HG02870 (cell line): ENCODE measurements around the gene CEP120.
"Not testable (repeated sequence)": the region's sequence is repeated elsewhere in the genome, so short reads cannot be mapped to it uniquely, and the experiment has no call there.

Experiments
- ATAC-seq: cut with Tn5 transposase; IDR thresholded peaks from one replicate; pipeline ENCODE4 v1.9.1; 2021; ENCODE audit warnings: mild to moderate bottlenecking, moderate library complexity; ENCODE audit not compliant: unreplicated experiment

The CEP120 gene

DNA sequence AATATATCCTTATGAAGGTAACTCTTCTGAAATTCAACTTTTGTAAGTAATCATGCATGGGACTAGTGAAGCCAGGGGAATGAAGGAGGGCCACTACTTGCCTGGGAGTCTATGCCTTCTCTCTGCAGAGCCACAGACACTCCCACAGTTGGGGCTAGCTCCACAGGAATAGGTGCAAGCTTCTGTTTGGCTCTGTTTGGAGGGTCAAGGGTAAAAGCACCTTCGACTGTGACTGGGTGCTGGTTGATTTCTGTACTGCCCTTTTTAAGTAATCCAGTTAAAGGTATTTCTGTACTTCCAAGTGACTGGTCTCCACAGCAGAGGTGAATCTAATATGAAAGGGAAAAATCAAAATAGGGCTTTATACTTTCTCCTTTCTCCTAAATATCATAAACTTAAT lies 32.2 kb downstream of the CEP120 start:
- no peak for ATAC-seq

- no peak for ATAC-seq
Observed at GRCh38 chr5:123389794-123390193, 33.4 kb downstream of the CEP120 start.

- no peak for ATAC-seq
Observed at GRCh38 chr5:123387313-123387712, 35.9 kb downstream of the CEP120 start.

DNA sequence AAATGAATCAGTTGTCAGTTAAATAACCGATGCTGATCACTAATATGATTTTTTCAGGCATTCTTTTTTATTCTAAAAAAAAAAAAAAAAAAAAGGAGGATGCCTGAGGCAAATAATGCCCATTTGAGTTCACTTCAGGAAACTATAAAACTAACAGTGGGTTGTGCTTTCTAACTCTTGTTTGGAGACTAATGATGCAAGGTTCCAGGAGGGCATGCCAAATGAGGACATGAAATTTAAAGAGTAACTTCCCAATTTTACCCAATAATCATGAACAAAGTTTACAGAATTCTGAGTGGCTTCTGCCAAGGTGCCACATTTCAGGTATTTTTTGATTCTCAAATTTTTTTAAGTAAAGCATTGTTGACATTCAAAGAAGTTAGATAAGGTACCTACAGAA lies 41.0 kb downstream of the CEP120 start:
- no peak for ATAC-seq

- no peak for ATAC-seq
Observed at GRCh38 chr5:123371575-123372179, 51.5 kb downstream of the CEP120 start.

DNA sequence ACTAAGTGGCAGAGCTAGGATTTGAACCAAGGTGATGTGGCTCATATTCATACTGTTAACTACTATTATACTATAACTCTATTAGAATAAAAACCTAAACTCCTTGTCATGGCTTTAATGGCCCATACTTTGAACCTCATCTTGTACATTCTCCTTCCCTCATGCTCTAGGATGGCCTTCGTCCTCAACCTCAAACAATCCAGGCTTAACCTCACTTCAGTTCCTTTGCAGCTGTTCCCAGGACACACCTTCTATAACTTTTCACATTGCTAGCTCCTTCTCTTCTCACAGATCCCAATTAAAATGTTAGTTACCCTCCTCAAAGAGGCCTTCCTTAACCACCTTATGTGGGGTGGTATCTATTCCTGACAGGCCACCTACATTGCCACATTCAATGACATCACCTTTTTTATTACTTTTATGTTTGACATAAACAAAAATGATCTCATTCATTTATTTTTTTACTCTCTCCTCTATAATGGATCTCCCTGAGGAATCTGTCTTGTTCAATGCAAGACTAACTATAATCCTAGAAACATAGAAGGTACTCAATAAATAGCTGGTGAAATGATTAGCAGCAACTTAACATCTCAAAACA lies 53.7 kb downstream of the CEP120 start:
- no peak for ATAC-seq

DNA sequence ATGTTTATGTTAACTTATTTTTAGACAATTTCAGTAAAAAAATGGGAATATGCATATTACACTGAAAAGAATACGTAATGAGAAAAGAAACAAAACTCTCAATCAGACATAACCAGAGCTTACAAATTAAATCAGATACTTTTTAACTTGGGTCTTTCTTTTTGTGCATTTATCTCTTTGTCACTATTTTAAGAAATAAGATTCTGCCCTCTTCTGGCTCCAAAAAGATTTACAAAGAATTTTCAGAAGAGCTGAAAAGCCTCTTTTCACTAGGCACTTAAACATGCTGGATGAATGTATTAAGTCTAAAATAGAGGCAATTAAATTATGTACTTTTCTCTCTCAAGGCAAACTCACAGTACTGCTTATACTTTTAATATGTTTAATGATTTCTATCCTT lies 55.5 kb downstream of the CEP120 start:
- no peak for ATAC-seq

DNA sequence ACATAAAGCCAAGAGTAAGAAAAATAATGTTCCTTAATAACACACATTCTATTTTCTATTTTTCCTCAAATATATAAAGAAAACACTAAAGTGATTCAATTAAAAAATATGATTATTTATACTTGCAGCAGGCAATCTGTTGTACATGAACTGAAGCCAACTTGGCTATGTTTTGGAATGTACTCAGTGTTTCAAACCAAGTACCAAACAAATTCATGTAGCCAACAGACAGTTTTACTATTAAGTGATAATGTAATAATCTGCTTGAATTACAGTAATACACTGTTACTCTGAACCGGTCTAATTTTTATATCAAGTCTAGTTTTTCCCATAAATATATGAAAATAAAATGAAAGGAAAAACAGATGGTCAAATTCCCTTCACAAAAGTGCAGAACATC lies 58.0 kb downstream of the CEP120 start:
- no peak for ATAC-seq

DNA sequence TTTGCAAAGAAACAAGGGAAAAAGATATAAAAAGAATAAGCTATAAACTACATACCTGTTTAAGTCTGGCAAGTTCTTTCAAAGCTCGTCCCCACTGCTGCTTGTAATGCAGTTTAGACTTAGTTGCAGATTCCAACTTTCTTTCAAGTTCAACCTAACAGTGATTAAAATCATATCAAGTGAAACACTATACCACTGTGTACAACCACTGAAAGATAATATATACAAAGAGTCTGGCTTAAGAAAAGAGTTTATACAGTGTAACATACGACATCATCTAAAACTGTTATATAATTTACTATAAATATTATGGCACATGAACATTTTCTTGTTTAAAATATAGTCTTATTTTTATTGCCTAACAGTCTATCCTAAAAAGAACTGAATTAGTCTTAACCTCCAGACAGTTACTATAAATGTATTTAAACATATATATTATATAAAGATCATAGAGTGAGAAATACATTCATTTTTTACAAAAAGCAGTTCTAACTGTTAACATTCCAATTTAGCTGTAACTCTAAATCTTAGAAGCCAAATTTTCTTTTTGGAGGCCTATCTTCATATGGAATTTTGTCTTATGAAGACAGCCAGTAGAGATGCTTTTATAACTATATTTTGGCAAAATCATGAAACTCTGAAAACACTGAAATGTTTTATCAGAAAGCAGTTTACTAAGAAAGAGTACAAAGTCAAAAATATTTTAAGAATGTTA lies 58.6 kb downstream of the CEP120 start:
- no peak for ATAC-seq

DNA sequence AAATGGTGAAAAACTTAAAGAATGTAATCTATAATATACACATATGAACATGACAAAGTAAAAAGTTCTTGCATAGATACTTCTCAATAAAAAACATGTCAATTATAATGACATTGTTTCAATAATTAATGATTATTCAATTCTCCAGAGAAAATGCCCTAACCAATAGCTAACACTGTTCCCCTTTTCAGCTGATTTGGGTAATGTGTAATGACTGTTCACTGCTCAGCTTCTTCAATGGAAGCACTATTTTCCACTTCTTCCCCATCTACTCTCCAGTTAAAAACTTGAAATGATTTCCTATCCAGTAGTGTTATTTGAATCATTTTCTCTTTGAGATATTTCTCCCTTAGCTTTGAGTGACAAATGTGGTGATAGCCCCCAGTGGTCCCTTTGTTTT lies 62.3 kb downstream of the CEP120 start:
- no peak for ATAC-seq

- no peak for ATAC-seq
Observed at GRCh38 chr5:123360201-123360571, 63.0 kb downstream of the CEP120 start.

DNA sequence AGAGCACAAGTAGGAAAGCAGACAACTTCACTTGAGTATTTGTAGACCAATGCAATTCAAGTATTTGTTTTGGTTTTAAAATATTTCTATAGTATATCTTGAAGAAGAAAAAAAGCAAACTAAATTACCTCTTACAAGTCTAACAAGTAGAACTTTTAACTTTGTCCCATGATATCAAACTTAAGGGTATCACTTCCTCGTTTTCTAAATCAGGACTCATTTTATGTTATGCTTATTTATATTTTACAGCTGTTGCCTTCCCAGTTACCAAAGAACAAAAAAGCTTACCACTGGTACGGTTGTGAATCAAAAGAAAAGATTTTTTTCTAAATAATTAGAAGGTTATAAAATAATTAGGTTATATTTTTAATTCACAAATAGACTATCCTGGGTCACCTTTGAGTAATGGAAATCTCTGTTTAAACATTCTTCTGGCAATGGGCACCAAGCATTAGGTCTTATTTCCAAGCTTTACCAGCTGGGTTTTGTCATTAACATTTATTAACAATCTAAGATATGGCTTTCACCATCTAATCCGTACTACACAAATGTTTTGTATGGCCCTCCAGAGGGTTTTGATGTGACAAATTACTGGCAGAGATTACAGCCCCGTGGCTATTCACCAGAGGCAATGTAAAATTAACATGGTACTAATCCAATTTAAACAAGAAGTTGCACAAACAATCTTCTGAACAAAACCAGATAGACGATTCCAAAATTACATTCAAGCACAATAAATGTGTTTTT lies 63.6 kb downstream of the CEP120 start:
- no peak for ATAC-seq

DNA sequence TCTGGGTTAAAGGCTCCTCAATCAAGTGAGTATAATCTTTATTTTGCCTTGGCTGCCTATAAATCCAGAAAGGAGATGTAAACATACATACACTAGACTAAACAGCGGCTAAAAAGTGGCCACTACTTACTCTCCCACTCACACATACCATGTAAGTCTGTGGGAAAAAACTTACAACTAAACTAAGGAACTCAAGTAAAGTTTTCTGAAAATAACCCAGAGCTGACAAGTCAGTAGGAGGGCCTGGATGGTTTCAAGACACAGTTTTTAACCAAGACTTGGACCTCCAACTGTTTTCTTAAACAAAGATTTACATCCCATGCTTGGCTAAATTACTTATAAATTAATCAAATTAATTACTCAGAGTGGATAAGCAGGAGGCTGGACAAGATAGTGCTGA lies 64.5 kb downstream of the CEP120 start:
- no peak for ATAC-seq

- no peak for ATAC-seq
Observed at GRCh38 chr5:123358304-123358703, 64.9 kb downstream of the CEP120 start.

GRCh38 chr5:123351820-123352219 lies 71.4 kb downstream of the CEP120 start:
- no peak for ATAC-seq

DNA sequence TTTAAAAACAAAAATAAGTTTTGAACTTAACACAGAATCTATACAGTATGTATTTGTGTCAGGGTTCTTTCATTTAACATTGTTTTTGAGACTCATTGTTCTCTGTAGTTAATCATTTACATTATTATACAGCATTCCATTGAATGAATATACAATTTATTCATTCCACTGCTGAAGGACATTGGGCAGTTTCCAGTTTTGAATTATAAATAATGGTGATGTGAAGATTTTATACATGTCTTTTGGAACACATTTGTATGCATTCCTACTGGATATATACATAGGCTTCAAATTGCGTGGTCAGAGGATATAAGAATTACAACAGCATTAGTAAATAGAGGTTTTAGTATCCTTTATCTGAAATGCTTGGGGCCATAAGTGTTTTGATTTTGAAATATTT lies 72.0 kb downstream of the CEP120 start:
- ATAC-seq: no peak

- no peak for ATAC-seq
Observed at GRCh38 chr5:123350742-123351141, 72.5 kb downstream of the CEP120 start.

DNA sequence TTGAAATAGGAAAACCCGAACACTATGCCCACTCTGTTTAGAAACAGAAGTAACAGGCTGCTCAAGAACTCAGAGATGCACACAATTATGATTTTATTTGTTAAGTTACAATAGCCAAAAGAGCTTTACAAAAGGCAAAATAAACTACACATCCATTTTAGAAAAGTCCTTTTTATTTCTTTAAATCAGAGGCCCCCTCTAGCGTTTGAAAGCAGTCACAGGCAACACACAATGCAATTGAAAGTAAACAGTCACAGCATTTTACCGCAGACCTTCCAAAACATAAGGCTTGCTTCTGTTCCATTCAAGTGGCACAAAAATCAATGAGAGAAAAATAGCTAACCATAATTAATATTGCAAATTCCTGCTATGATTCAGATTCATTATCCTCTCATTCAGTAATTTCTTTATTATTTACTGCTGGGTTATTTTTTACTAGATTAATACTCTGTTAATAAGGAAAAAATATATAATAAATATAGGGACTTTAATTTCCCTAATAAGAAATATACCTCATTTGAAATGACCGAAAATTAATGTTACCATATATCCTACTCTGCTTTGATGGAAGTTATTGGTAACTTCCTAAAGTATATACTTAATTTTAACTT lies 78.3 kb downstream of the CEP120 start:
- ATAC-seq: no peak

GRCh38 chr5:123340928-123341327 lies 82.3 kb downstream of the CEP120 start:
- ATAC-seq: no peak

- ATAC-seq: not testable (repeated sequence)
Observed at GRCh38 chr5:123308377-123308776, 114.8 kb downstream of the CEP120 start.

- ATAC-seq: no peak
Observed at GRCh38 chr5:123305751-123306150, 117.5 kb downstream of the CEP120 start.
